K562 (cell line): ENCODE measurements around the gene HELZ2. TPM values are rescaled to one million over a fixed set of nuclear protein-coding genes. Genes with fewer than 3 reads are reported as not detected.

Source experiments
- ATAC-seq: fragments of 200-7000 bp; cut with Tn5 transposase; 3 replicates; pipeline ENCODE4 v1.9.1; 2020; ENCODE audit warnings: moderate library complexity
- BruUV-seq: library from RNA; stranded (reverse); fragments of 400-500 nt; replicated peaks from 2 replicates; lab custom pipeline; 2021; lab: Mats Ljungman, UMichigan
- CTCF ChIA-PET: fragments of 300-600 bp; formaldehyde crosslinking; extraction: SDS; loops from one replicate; lab custom pipeline; 2021; ENCODE audit warnings: low intra/inter-chr PET ratio; lab: Yijun Ruan, JAX
- POLR2A ChIA-PET: fragments of 300-600, 350-650 bp; sonication (Branson Sonifier 250); formaldehyde crosslinking; extraction: SDS; loops from one replicate; lab custom pipeline; 2021; ENCODE audit warnings: antibody characterized with exemption, inconsistent platforms; lab: Yijun Ruan, JAX
- DNase-seq, 4 experiments: peaks; one replicate each; pipeline versions ENCODE4 v3.0.0 to v3.0.0-alpha.2; 2011 to 2018; ENCODE audit warnings: low spot score in 3 of 4, mixed read lengths in 3 of 4; ENCODE audit errors: extremely low read depth in 1 of 4
- FAIRE-seq: peaks from 2 replicates; lab custom pipeline; 2011; peaks lifted over from hg19 to GRCh38; lab: Jason Lieb, UNC
- H2AFZ ChIP-seq: 2 replicates; pipeline ENCODE4 v1.6.0; 2011; ENCODE audit warnings: low read depth, low read length, control low read depth, inconsistent platforms
- H3K27ac ChIP-seq: fragments of 200-600 bp; 3 replicates; pipeline ENCODE4 v1.8.0; 2011; ENCODE audit warnings: low read depth, mild to moderate bottlenecking, control low read depth, inconsistent platforms, low read length, moderate library complexity, mixed read lengths; ENCODE audit errors: extremely low read depth
- H3K27me3 ChIP-seq, 2 experiments: fragments of 300-600 bp in 1 of 2; 2 replicates in 1 of 2; 3 replicates in 1 of 2; pipeline versions ENCODE4 v1.6.0 to v1.8.0; 2011; ENCODE audit warnings: inconsistent platforms in 2 of 2, low read length in 2 of 2, mild to moderate bottlenecking in 1 of 2, mixed read lengths in 1 of 2, moderate library complexity in 1 of 2; ENCODE audit not compliant: control insufficient read depth in 2 of 2, insufficient read depth in 2 of 2
- H3K36me3 ChIP-seq: fragments of 300-600 bp; 3 replicates; pipeline ENCODE4 v1.8.0; 2011; ENCODE audit warnings: mild to moderate bottlenecking, low read length, inconsistent platforms; ENCODE audit not compliant: control insufficient read depth, insufficient read depth
- H3K4me1 ChIP-seq, 2 experiments: fragments of 200-600 bp in 1 of 2; replicated peaks in 1 of 2; 2 replicates in 1 of 2; 3 replicates in 1 of 2; pipeline versions ENCODE4 v1.5.1 to v1.8.0; 2011; ENCODE audit warnings: inconsistent platforms in 2 of 2, low read length in 2 of 2, mild to moderate bottlenecking in 1 of 2, mixed read lengths in 1 of 2, moderate library complexity in 1 of 2; ENCODE audit not compliant: control insufficient read depth in 2 of 2, insufficient read depth in 2 of 2
- H3K4me2 ChIP-seq: 2 replicates; pipeline ENCODE4 v1.6.1; 2011; ENCODE audit warnings: low read length, control low read depth, inconsistent platforms, mixed read lengths; ENCODE audit not compliant: insufficient read depth
- H3K4me3 ChIP-seq: fragments of 200-600 bp; sonication (generic), shearing (Covaris generic); 2 replicates; pipeline ENCODE4 v1.5.1; 2016; ENCODE audit warnings: control low read depth, inconsistent platforms
- H3K79me2 ChIP-seq: fragments of 200-600 bp; 3 replicates; pipeline ENCODE4 v1.8.0; 2011; ENCODE audit warnings: low read length, inconsistent platforms; ENCODE audit not compliant: control insufficient read depth, insufficient read depth
- H3K9ac ChIP-seq, 2 experiments: 2 replicates each; pipeline versions ENCODE4 v1.6.0 to v1.6.1; 2011; ENCODE audit warnings: low read depth in 2 of 2, low read length in 2 of 2, control low read depth in 1 of 2, inconsistent platforms in 1 of 2, mild to moderate bottlenecking in 1 of 2, mixed read lengths in 1 of 2; ENCODE audit not compliant: insufficient read depth in 1 of 2
- H3K9me1 ChIP-seq: one replicate; pipeline ENCODE4 v1.6.0; 2011; ENCODE audit warnings: inconsistent platforms, mild to moderate bottlenecking, low read length, moderate library complexity; ENCODE audit not compliant: control insufficient read depth, insufficient read depth
- H3K9me3 ChIP-seq: replicated peaks from 2 replicates; pipeline ENCODE4 v1.5.1; 2011; ENCODE audit warnings: low read depth, low read length, inconsistent platforms; ENCODE audit not compliant: control insufficient read depth, insufficient read depth
- H4K20me1 ChIP-seq: replicated peaks from 2 replicates; pipeline ENCODE4 v1.6.1; 2011; ENCODE audit warnings: low read length, inconsistent platforms, mixed read lengths; ENCODE audit not compliant: control insufficient read depth, insufficient read depth
- CBX5 ChIP-seq: IDR thresholded peaks from 2 replicates; pipeline ENCODE4 v1.6.1; 2014; ENCODE audit warnings: low read depth, borderline replicate concordance
- CHD4 ChIP-seq: fragments of 200-600 bp; sonication (generic); IDR thresholded peaks from 3 replicates; pipeline ENCODE4 v1.6.1; 2012; ENCODE audit warnings: low read depth, mild to moderate bottlenecking, mixed read lengths, low read length, inconsistent platforms; ENCODE audit not compliant: insufficient read depth, insufficient replicate concordance, poor library complexity, severe bottlenecking
- ERF ChIP-seq: fragments of 450-650 bp; formaldehyde crosslinking; IDR thresholded peaks from 2 replicates; pipeline ENCODE4 v1.4.0; 2020; ENCODE audit warnings: mild to moderate bottlenecking, mixed read lengths
- MAFG ChIP-seq: fragments of 450-650 bp; conservative IDR thresholded peaks from 2 replicates; pipeline ENCODE4 v1.6.1; 2016; ENCODE audit warnings: missing genetic modification characterization, missing compliant biosample characterization
- PHF20 ChIP-seq: fragments of 450-650 bp; IDR thresholded peaks from 2 replicates; pipeline ENCODE4 v1.6.1; 2018; ENCODE audit not compliant: partially characterized antibody
- POLR2G ChIP-seq: fragments of 200-400 bp; formaldehyde crosslinking; IDR thresholded peaks from 2 replicates; pipeline ENCODE4 v1.6.1; 2017; ENCODE audit warnings: low read depth, mild to moderate bottlenecking, antibody characterized with exemption, low read length, moderate library complexity
- ZKSCAN3 ChIP-seq: fragments of 250-450 bp; sonication (Bioruptor Pico); IDR thresholded peaks from 2 replicates; pipeline ENCODE4 v1.4.0; 2020
- WGBS: fragments of 100-300 bp; shearing (Covaris generic); methylation state at CpG from one replicate; pipeline ENCODE4 v1.1.6; 2016; ENCODE audit warnings: low coverage, mixed read lengths; ENCODE audit not compliant: insufficient coverage; ENCODE audit errors: missing lambda C conversion rate; 5-methylcytosine and 5-hydroxymethylcytosine counted together
- in situ Hi-C: fragments of 300-500 bp; cut with MboI; formaldehyde crosslinking; loops from 4 replicates; pipeline ENCODE4 v1.15.0; 2018; ENCODE audit warnings: inconsistent platforms, mixed read lengths
- intact Hi-C: fragments of 100-400 bp; cut with micrococcal nuclease; formaldehyde crosslinking; loops from 2 replicates; pipeline ENCODE4 v1.14.2; 2022
- polyA plus RNA-seq, 8 experiments: library from polyadenylated mRNA; depleted of rRNA in 4 of 8; stranded (reverse) in 5 of 8; unstranded in 3 of 8; fragments of >200 nt; fragmentation: Nextera tagmentation in 2 of 8; fragmentation: Illumina TruSeq in 1 of 8; extraction: Ambion mirVana in 2 of 8; extraction: Trizol in 1 of 8; gene quantifications; 2 replicates each; pipeline versions ENCODE4 v1.2.1 to v1.2.3, GENCODE V29; 2011 to 2014; ENCODE audit warnings: inconsistent platforms in 1 of 8, missing spikeins in 1 of 8
- total RNA-seq, 7 experiments: library from RNA; depleted of rRNA in 6 of 7; stranded (reverse); fragments of >200 nt in 6 of 7; fragmentation: Illumina TruSeq in 2 of 7; extraction: Trizol in 2 of 7; gene quantifications; 2 replicates each; pipeline versions ENCODE4 v1.2.1 to v1.2.3, GENCODE V29; 2011 to 2021; ENCODE audit warnings: low replicate concordance in 1 of 7
- TF ChIP-seq, protein P1 (sequence below): fragments of 250-450 bp; sonication (Bioruptor Pico); IDR thresholded peaks from 2 replicates; pipeline ENCODE4 v1.5.0; 2021; ENCODE audit warnings: mild to moderate bottlenecking, borderline replicate concordance
- TF ChIP-seq, protein P2 (sequence below): fragments of 450-650 bp; IDR thresholded peaks from 2 replicates; pipeline ENCODE4 v1.6.1; 2016

The HELZ2 gene
- total and polyA plus RNA-seq, 9 of the 15 experiments (the other 6 are each of a cell fraction or from before 2014, with no cell fraction given): 0.03 to 7.8 (median 2.9) TPM; not detected in 1

DNA sequence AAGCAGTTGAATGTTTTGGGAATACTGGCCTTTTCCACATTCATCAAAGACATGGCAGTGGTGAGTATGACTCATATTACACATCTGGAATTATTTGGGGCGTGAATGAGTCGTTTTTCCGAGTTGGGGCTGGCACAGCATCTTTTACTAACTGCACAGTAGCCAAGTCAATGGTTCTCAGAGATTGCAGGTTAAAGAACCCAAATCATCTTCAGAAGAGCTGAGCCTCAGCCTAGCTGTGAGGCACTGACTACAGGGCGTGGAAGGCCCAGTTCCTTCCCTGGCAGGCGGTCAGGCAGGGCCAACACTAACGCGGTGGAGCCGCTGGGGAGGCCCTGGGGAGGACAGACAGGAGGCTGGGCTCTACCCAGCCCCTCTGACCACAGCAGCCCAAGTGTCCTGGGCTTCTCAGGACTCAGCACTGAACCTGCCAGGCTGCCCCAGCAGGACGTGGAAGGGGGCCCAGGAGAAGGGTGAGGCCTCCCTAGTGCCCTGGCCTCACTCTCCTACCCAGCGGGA lies 20.1 kb upstream of the HELZ2 start:
- TF ChIP-seq POLR2G: 0 out of 2 replicates have a peak, but pooled peaks have one; percentile 26
- TF ChIP-seq CHD4: no peak
- TF ChIP-seq ERF: no peak
- TF ChIP-seq CBX5: no peak
- POLR2A ChIA-PET: no interaction called here
- in situ Hi-C loops: no loop called here

DNA sequence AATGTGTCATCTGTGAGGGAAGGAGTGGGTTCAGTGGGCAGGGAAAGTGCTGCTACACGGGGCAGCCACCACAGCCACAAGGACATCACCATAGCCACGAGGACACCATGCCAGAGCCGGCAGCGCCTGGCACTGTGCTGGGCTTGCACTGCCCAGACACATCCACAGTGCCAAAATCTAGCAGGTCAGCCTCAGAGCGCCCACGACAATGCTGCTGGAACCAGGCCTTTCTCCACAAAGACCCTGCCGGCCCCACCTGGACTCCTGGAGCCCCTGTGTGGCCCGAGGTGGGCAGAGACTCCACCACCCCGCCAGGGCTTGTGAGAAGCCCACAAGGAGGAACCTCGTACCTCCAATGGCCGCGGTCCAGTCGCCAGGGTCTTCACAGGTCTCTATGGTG lies 18.6 kb upstream of the HELZ2 start:
- no peak for ATAC-seq
- Histone ChIP-seq H4K20me1 (no peaks in the 10 kb centered on the region), H3K9me1 (peaks cover 7% of the 10 kb centered on the region), H2AFZ (no peak overlapping the region), H3K9me3 (no peaks in the 10 kb centered on the region), H3K27me3 (no peaks in the 10 kb centered on the region), H3K27ac (no peak overlapping the region), H3K4me1 (peaks cover 0 to 25% of the 10 kb centered on the region in 2 experiments; a peak in 2 of 5 replicates), H3K9ac (peak overlapping the region in 1 of 2 experiments; percentile 48; a peak in 1 of 4 replicates), H3K4me3 (no peak overlapping the region), H3K4me2 (no peak overlapping the region), H3K36me3 (peaks cover 49% of the 10 kb centered on the region; the same call in 2 of the 3 replicates), H3K79me2 (no peaks in the 10 kb centered on the region)
- ChIA-PET CTCF (interaction anchor here (0.6 kb wide), 1 partner anchor 9 kb away, joined by 3 read pairs; no protein-coding TSS in a partner anchor), POLR2A (interaction anchor here (0.9 kb wide), 1 partner anchor 53 kb away, joined by 7 read pairs; no protein-coding TSS in a partner anchor)
- in situ Hi-C loops (no loop called here), intact Hi-C loops (no loop called here)
- DNase-seq: no peak
- WGBS: 79% methylated on average over 13 of the region's 13 CpGs
- FAIRE-seq: no peak
- no TSS peak for BruUV-seq
- TF ChIP-seq, protein P1, sequence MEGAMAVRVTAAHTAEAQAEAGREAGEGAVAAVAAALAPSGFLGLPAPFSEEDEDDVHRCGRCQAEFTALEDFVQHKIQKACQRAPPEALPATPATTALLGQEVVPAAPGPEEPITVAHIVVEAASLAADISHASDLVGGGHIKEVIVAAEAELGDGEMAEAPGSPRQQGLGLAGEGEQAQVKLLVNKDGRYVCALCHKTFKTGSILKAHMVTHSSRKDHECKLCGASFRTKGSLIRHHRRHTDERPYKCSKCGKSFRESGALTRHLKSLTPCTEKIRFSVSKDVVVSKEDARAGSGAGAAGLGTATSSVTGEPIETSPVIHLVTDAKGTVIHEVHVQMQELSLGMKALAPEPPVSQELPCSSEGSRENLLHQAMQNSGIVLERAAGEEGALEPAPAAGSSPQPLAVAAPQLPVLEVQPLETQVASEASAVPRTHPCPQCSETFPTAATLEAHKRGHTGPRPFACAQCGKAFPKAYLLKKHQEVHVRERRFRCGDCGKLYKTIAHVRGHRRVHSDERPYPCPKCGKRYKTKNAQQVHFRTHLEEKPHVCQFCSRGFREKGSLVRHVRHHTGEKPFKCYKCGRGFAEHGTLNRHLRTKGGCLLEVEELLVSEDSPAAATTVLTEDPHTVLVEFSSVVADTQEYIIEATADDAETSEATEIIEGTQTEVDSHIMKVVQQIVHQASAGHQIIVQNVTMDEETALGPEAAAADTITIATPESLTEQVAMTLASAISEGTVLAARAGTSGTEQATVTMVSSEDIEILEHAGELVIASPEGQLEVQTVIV (CRISPR knock-in tag): no peak
- TF ChIP-seq MAFG (tag) (no peak), ZKSCAN3 (CRISPR knock-in tag) (no peak), PHF20 (no peak)
- TF ChIP-seq, protein P2, sequence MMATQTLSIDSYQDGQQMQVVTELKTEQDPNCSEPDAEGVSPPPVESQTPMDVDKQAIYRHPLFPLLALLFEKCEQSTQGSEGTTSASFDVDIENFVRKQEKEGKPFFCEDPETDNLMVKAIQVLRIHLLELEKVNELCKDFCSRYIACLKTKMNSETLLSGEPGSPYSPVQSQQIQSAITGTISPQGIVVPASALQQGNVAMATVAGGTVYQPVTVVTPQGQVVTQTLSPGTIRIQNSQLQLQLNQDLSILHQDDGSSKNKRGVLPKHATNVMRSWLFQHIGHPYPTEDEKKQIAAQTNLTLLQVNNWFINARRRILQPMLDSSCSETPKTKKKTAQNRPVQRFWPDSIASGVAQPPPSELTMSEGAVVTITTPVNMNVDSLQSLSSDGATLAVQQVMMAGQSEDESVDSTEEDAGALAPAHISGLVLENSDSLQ: no peak

More for the DNA sequence above, 20.1 kb upstream of the HELZ2 start:
- Histone ChIP-seq H3K27me3 (no peaks in the 10 kb centered on the region), H3K36me3 (peaks cover 56% of the 10 kb centered on the region; the same call in 2 of the 3 replicates), H3K4me3 (no peak overlapping the region), H2AFZ (no peak overlapping the region), H3K9ac (peak overlapping the region in 1 of 2 experiments; percentile 64; a peak in 1 of 4 replicates), H3K79me2 (no peaks in the 10 kb centered on the region), H3K4me2 (no peak overlapping the region), H3K4me1 (peaks cover 0 to 16% of the 10 kb centered on the region in 2 experiments; a peak in 2 of 5 replicates), H3K27ac (no peak overlapping the region), H3K9me3 (no peaks in the 10 kb centered on the region), H4K20me1 (no peaks in the 10 kb centered on the region), H3K9me1 (peaks cover 9% of the 10 kb centered on the region)
- FAIRE-seq: no peak
- ATAC-seq: no peak
- no TSS peak for BruUV-seq
- DNase-seq: no peak
- intact Hi-C loops: no loop called here
- 75% methylated on average over 9 of the region's 10 CpGs for WGBS
- CTCF ChIA-PET: no interaction called here
